ENCODE results near the gene DCDC2B.

- TF ChIP-seq ZC3H10 (CRISPR knock-in tag; IDR thresholded peaks at IDR 0.05) (no peak), GLIS3 (CRISPR knock-in tag; IDR thresholded peaks at IDR 0.05) (no peak), OSR1 (CRISPR knock-in tag; IDR thresholded peaks at IDR 0.05) (no peak), PATZ1 (CRISPR knock-in tag; IDR thresholded peaks at IDR 0.05; ENCODE audit: borderline replicate concordance) (no peak), ZFP3 (CRISPR knock-in tag; IDR thresholded peaks at IDR 0.05) (no peak), POU6F1 (CRISPR knock-in tag; IDR thresholded peaks at IDR 0.05; ENCODE audit: borderline replicate concordance, low read depth) (no peak), RARB (CRISPR knock-in tag; IDR thresholded peaks at IDR 0.05) (no peak), ARNTL (CRISPR knock-in tag; IDR thresholded peaks at IDR 0.05; ENCODE audit: borderline replicate concordance, low read depth) (no peak)
Measured at GRCh38 chr1:32246888-32247273, 38.0 kb downstream of the DCDC2B start, which contains the start of gene FAM167B.
